GM21619 (cell line): ENCODE measurements around the gene KMO.
A peak's percentile ranks its signal among the peaks of the same experiment; 100 is the strongest.

Experiments used
- ATAC-seq: cut with Tn5 transposase; IDR thresholded peaks from one replicate; pipeline ENCODE4 v1.9.1; 2021; ENCODE audit not compliant: unreplicated experiment

Gene KMO

DNA sequence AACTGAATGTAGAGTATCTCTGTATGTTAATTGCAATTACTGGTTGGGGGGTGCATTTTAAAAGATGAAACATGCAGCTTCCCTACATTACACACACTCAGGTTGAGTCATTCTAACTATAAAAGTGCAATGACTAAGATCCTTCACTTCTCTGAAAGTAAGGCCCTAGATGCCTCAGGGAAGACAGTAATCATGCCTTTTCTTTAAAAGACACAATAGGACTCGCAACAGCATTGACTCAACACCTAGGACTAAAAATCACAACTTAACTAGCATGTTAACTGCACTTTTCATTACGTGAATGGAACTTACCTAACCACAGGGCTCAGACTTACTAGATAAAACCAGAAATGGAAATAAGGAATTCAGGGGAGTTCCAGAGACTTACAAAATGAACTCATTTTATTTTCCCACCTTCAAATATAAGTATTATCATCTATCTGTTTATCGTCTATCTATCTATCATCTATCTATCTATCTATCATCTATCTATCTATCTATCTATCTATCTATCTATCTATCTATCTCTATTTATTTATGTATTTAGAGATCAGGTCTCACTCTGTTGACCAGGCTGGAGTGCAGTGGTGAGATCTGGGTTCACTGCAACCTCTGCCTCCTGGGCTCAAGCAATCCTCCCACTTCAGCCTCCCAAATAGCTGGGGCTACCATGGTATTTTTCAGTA, 60.2 kb downstream of the KMO start:
- peak; percentile 76 for ATAC-seq

DNA sequence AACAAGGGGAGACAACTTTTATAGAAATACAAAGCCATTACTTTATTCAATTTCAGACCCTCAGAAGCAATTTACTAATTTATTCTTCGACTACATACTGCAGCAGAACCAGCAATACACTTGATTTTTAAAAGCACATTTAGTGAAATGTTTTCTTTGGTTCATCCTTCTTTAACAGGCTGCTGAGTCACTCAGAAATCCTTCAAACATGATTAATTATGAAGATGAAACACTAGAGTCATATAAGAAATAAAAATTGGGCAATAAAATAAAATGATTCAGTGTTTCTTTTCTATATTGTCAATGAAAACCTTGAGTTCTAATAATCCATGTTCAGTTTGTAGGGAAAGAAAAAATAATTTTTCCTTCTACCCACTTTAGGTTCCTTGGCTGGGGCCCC, 61.0 kb downstream of the KMO start:
- no peak for ATAC-seq

DNA sequence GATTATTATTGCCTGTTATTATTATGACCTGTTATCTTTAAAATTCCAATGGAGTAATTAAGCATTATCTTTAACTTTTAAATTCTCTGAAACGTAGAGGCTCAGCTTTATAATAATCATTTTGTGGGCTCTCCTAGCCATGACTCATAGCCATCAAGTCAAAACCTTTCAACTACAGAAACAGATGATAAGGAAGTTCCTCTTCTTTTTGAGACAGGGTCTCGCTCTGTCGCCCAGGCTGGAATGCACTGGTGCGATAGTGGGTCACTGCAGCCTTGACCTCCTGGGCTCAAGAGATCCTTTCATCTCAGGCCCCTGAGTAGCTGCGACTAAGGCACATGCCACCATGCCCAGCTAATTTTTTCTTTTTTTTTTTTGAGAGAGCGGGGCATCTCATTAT, 64.5 kb downstream of the KMO start:
- no peak for ATAC-seq

DNA sequence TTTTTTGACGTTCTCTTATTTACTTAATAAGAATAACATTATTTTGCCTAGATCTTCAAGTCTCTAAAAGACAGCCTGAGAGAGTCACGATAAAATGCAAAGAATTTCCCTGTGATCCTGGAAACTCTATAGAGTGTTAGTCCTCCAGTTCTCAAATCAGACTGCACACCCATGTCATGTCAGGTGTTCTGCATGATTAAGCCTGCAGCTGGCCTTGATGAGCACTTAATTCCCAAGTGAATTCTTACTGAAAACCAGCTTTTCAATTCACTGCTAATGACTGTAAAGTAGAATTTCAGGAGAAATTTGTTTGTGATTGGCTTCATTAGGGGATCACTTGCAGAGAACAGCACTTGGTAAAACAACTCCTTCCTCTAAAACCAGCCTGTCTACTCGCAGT, 66.1 kb downstream of the KMO start:
- ATAC-seq, result peak; percentile 43

DNA sequence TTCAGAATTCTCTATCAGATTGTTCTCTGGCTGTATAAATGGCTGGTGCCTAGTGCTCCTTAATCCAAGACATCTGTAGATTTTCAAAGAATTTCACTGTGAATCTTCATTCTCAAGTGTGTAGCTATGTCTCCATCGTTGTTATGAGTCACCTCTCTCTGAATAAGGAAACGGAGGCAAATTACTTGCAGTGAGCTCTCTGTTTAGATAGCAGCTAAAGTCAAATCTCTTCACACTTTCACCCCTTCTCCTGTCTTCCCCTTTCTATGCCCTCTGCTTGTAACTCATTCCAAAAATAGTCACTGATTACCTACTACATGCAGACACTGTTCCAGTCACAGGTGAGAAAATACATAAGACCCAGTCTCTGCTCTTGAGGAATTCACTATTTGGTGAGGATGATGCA, 68.3 kb downstream of the KMO start:
- peak; percentile 92 for ATAC-seq

DNA sequence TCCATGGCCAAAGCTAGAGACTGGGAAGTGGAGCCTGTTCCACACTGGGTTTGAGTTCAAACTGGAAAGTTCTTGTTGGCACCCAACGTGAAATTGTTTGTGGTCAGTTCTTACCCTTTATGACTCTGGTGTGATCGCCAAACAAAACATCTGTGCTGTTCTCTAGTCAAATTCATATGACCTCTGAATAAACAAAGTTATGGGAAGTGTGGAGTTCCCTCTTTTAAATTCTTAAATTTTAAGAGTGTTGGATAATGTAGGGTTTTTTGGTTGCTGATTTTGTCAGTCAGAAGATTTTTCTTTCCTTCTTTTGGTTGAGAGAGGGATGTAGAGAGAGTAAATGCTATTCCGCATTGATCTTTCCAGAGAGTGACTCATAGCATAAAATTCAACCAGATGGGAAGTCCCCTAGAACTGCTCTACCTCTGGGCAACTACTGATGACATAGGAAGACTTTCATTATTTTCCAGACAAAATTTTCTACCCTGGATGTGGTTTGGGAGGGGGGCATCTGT, 71.6 kb downstream of the KMO start:
- ATAC-seq, result no peak

DNA sequence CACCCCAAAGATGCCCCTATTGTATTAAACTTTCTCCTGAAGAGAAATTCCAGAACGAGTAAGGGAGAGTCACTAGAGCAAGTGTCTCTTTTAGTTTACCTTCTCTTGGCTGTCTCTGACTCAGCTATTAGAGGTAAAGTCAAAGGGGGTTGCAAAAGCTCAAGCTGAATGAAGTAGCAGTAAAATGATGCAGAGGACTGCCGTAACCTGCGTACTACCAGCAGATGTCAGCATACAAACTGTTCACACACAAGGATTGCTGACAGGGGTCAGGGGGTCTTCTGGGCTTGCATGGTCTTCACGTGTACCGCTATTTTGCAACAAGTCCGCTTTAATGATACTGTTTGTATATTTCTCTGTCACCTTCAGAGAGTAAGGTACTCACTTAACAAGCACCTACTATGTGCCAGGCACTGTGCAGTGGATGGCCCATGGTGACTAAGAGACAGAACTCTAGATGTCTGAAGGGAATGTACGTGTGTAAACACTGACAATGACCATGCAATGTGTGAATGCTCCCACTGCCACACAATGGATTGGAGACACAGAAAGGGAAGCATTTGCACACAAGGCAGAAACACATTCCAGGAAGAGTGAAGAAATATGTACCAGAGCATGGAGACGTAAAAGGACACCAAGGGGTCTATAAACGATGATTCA, 73.1 kb downstream of the KMO start:
- no peak for ATAC-seq

DNA sequence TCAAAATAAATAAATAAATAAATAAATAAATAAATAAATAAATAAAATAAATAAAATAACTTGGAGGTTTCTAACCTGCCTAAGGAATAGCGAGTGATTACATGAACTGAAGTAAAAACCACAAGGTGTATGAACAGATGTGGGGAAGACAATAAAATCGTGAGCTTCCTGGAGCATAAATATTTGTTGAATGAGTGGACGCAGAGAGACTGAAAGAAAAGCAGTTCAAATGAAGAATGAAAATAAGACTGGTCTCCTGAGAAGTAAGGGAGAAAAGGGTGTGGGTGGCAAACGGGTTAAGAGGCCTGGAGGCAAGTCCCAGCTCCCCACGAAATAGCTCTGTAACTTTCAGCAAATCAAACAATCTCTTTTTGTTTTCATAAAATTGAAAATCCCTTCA, 74.4 kb downstream of the KMO start:
- no peak for ATAC-seq

DNA sequence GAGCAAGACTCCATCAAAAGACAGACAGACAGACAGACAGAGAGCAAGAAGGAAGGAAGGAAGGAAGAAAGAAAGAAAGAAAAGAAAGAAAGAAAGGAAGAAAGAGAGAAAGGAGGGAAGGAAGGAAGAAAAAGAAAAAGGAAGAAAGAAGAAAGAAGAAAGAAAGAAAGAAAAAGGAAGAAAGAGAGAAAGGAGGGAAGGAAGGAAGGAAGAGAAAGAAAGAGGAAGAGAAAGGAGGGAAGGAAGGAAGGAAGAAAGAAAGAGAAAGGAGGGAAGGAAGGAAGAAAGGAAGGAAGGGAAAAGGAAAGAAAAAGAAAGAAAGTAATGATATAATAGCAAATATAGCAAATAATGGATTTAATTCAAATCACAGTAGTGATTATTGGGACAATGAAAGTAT, 75.3 kb downstream of the KMO start:
- ATAC-seq, result no peak

DNA sequence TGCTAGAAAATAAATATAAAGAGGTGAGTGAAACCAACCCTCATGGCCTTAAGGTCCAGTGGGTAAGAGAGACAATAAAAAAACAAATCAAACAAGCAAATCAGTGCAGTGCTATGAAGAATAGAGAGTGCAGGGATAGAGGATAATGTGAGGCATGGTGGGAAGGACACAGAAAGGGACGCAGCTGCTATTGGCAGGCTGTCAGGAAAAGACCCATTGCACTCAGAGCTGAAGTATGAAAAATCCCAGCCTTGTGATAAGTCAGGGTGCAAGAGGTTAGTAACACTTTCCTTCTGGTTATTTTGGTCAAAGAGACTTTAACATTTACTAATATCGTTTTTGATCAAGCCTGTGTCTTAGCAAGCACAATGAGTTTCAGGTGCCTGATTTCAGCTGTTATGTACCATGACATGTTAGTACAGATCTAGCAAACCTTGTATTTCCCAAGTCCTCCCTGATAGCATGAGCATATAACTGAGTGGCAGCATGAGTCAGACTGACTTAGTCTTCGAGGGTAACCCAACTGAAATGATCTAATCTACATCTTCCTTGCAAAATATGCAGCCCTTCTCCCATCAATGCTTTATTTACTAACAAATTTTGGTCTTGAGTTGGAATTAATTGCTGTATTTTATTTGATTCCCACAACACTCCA, 76.3 kb downstream of the KMO start:
- no peak for ATAC-seq

DNA sequence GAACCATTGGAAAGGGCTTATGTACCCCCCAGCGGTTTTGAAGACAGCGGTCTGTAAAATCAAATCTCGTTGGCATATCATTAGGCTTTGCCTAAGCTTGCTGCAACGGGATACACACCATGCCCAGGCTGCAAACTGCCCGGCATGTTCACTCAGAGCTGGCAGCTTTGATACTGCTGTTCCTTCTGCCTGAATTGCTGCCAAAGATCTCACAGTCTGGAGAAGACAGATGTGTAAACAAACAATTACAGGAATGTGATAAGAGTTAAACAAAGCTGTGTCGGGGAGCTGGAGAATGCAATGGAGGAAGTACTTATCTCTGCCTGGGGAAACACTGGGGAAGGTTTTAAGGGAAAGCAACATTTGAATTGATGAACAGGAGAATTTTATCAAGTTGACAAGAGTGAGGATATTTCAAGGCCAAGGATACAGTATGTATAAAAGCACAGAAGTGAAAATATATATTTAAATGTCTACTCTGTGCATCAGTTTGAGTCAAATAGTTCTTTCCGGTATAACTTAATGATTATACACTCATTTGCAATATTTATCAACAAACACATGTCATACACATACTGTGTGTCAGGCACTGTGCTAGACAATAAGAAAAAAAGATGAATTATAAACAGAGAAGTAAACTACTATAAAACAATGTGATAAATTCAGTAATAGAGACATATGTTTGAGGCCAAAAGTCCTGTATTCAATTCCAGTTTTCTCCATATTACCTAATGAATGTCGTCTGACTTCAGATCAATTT, 78.1 kb downstream of the KMO start:
- no peak for ATAC-seq

DNA sequence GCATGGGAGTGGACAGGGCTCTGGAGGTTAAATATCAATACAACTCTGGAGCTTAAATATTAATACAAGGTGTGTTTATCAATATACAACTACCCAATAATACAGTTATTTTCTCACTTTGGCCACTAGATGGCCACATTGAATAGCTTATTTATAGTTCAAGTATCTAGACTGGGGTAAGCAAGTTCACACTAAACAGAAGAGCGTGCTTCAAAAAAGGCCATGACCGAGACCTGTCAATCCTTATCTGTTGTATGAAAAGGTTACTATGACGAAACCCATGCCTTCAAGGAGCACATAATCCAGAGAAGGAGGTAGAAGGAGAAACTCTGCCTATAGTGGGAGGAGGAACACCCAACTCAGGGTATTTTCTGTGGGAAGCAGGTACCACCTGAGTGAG, 78.9 kb downstream of the KMO start:
- ATAC-seq, result peak; percentile 88

DNA sequence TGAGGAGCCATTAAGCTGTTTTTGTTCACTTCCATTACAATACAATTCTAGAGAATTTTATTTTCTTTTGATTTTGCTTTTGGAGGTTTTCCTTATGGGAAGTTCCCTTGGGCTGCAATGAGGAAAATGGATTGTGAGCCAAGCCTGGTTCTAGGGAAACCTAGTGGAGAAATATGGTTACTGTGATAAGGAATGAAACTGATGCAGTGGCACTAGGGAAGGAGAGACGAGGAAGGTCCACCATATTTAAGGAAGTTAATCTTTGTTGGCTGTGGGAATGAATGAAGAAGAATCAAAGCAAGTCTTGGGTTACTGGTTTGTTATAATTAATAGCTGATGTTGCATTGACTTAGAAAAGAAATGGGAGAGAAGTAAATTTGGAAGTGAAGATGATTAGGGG, 79.6 kb downstream of the KMO start:
- ATAC-seq, result no peak

DNA sequence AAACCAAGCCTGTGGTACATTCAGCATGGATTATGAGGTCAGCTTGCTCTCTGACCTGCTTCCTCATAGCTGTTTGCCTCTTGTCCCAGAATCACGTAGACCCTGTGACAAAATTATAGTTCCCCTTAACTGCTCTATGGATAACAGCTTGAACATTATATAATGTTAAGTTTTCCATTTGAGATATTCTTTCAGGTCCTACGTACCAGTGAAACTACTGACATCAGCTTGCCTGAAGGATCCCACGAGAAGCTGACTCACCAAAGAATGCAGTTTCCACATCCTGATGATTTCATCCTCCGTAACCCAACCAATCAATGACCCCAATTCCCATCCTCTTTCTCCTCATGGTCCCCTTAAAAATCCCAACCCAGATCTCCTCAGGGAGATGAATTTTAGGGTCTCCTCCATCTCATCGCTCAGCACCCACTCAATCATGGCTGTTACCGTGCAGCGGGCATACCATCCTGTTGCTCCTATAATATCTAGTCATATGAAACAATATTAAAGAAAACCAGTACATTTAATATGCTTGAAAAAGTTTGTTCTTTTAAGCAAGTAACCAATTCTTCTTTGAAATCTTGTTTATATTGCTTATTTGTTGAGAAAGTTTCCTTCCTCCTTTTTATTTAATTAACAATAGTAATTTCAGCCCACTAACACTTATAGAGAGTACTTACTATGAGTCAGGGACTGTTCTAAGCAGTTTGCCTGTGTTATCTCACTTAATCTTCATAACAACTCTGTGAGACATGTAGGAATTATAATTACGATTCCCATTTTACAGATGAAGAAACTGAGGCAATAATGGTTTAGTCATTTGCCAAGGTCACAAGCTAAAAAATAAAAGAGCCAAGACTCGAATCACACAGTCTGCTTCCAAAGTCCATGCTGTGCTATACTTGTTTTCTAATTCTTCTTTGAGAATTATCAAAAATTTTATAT, 80.6 kb downstream of the KMO start:
- ATAC-seq, result no peak

DNA sequence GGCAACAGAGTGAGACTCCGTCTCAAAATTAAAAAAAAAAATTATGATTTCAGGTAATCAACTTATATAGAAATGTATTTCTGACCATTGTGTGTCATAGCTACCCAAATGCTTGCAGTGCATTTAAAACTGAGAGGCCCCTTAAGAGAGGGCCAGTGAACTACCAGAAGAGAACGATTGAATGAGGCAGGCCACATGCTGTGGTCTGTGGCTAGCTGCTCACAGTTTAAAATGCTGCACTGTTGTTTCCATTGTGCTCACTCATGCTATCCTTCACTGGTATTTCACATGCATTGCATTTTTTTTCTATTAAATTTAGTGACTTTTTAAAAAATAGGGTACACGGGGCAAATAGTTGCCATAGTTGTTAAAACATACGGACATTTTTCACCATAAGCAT, 82.0 kb downstream of the KMO start:
- no peak for ATAC-seq

DNA sequence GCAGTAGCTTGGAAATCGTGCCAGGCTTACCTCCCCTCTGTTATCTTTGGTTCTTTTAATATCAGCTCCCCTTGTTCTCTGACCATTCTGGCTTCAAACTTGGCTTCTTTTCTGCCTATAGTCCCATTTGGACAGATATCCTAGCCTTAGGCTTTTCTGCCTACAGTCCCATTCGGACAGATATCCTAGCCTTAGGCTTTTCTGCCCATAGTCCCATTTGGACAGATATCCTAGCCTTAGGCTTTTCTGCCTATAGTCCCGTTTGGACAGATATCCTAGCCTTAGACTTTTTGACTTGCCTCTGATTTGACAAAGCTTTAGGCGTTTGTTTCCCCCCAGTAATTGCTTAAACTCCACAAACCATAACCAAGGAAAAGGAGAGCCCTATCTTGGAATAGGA, 82.4 kb downstream of the KMO start:
- no peak for ATAC-seq

DNA sequence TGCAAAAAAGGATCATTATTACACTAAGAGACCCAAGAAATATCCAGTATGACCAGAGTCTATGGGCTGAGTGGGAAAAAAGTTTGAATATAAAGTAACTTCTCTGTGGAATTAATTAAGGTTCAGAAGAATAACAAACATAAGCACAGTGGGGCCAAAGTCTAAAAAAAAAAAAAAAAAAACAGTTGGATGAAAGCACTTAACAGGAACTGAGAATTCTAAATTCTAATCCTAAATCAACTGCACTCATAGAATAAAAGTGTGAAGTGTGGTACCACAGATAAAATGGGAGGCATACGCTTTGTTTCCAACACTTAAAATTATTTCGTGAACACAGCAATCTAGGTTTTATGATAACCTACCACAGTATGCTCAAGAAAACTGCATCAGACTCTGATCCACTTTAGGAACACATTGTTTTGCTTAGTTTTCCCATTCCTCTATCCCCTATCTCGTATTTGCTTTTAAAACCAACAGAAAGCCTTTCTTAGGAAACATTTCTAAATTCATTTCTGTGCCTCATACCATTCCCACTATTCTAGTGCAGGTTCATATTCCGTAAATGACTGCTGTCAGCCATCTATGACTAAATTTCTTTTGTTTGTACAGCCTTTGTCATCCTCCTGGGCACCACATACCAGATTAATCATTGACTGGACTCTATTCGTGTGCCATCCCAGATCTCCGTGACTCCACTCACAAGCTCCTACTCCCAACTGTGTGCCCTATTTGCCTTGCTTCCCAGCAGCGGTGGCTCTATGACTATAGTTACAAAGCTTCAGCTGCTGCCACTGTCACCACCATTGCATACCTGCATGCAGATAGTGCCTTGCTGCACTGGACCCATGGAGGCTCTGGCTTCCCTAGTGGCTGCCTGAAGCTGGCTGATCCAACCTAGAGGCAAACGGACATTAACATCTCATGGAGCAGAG, 83.1 kb downstream of the KMO start:
- ATAC-seq, result no peak

DNA sequence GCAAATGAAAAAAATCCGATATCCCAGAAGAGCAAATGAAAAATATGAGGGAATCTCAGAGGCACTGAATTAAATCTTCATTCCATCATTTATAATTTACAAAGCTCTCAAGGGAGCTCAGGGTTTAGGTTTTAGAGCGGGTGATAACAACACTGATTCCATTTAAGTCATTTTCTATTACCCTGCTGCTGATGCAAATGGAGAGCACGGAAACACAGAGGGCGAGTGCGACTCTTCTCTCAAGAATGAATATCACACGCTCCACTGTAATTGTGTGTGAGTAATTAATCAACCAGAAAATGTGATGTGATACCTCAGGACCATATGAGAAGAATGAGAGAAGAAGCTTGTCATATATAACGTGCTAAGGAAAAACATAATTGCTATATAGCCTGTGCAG, 85.2 kb downstream of the KMO start:
- no peak for ATAC-seq

DNA sequence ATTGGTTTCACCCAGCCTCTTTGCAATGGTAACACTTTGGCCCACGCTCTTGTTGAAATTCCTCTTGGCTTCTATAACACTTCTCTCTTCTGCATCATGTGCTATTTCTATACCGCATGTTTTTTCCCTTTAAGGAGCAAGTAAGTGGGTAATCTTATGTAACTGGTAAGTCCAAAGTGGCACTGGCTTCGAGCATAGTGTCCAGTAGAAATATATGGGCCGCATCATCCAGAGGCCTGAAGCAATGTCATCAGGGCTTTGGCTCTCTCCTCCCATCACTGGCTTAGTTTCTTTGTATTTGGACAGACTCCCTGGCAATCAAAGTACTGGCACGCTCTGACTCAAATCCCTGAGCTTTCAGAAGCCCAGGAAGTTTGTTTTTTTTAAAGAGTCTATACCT, 90.5 kb downstream of the KMO start:
- ATAC-seq, result no peak
